Neural cell (in vitro differentiated cells): ENCODE data around the gene HSD17B14. TPM values are rescaled to one million over a fixed set of nuclear protein-coding genes. Genes with fewer than 3 reads are reported as not detected.

Experiments
- H2AFZ ChIP-seq: fragments of 200-600, 300-800 bp; sonication (generic), shearing (Covaris generic); 2 replicates; pipeline ENCODE4 v1.6.0; 2014; ENCODE audit warnings: low read depth, mild to moderate bottlenecking, antibody characterized with exemption, low read length, moderate library complexity
- H3F3A ChIP-seq: fragments of 200-600 bp; shearing (Covaris generic); 2 replicates; pipeline ENCODE4 v1.6.1; 2016; ENCODE audit warnings: mild to moderate bottlenecking, moderate library complexity, mixed read lengths, antibody characterized with exemption, low read length; ENCODE audit not compliant: insufficient read depth, poor library complexity, severe bottlenecking
- H3K27ac ChIP-seq: fragments of 200-600, 300-800 bp; sonication (generic), shearing (Covaris generic); 2 replicates; pipeline ENCODE4 v1.5.1; 2014; ENCODE audit warnings: mild to moderate bottlenecking, low read length, moderate library complexity
- H3K27me3 ChIP-seq: fragments of 300-800, 200-600 bp; sonication (generic), shearing (Covaris generic); 2 replicates; pipeline ENCODE4 v1.6.0; 2014; ENCODE audit warnings: mild to moderate bottlenecking, low read depth, low read length, moderate library complexity; ENCODE audit not compliant: insufficient read depth
- H3K36me3 ChIP-seq: fragments of 300-800, 200-600 bp; sonication (generic), shearing (Covaris generic); 2 replicates; pipeline ENCODE4 v1.5.1; 2014; ENCODE audit warnings: mild to moderate bottlenecking, antibody characterized with exemption, low read length, moderate library complexity; ENCODE audit not compliant: insufficient read depth
- H3K4me2 ChIP-seq: fragments of 300-800, 200-600 bp; sonication (generic), shearing (Covaris generic); 2 replicates; pipeline ENCODE4 v1.6.0; 2014; ENCODE audit warnings: mild to moderate bottlenecking, low read length
- H3K4me3 ChIP-seq: fragments of 300-800, 200-600 bp; sonication (generic), shearing (Covaris generic); 2 replicates; pipeline ENCODE4 v1.5.1; 2014; ENCODE audit warnings: mild to moderate bottlenecking, low read length, moderate library complexity
- H3K79me2 ChIP-seq: fragments of 200-600 bp; shearing (Covaris generic); replicated peaks from 2 replicates; pipeline ENCODE4 v1.6.0; 2014; ENCODE audit warnings: mild to moderate bottlenecking, low read length, moderate library complexity; ENCODE audit not compliant: insufficient read depth
- H3K9ac ChIP-seq: fragments of 300-800, 200-600 bp; sonication (generic), shearing (Covaris generic); 2 replicates; pipeline ENCODE4 v1.6.1; 2016; ENCODE audit warnings: mild to moderate bottlenecking, low read length, mixed read lengths
- H3K9me2 ChIP-seq: fragments of 200-600 bp; shearing (Covaris generic); 2 replicates; pipeline ENCODE4 v1.6.1; 2016; ENCODE audit warnings: mild to moderate bottlenecking, low read length, mixed read lengths; ENCODE audit not compliant: insufficient read depth
- H3K9me3 ChIP-seq: fragments of 200-600, 300-800 bp; sonication (generic), shearing (Covaris generic); 2 replicates; pipeline ENCODE4 v1.6.1; 2016; ENCODE audit warnings: mild to moderate bottlenecking, mixed run types, low read length, moderate library complexity, mixed read lengths
- H4K20me1 ChIP-seq: fragments of 200-600 bp; shearing (Covaris generic); 2 replicates; pipeline ENCODE4 v1.6.1; 2016; ENCODE audit warnings: mild to moderate bottlenecking, mixed run types; ENCODE audit not compliant: insufficient read depth
- EP300 ChIP-seq: fragments of 450-650 bp; conservative IDR thresholded peaks from 2 replicates; pipeline ENCODE4 v1.6.1; 2014; ENCODE audit warnings: antibody characterized with exemption, mild to moderate bottlenecking, moderate library complexity; ENCODE audit not compliant: poor library complexity, severe bottlenecking
- EZH2 ChIP-seq: fragments of 200-600, 300-800 bp; shearing (Covaris generic), sonication (generic); IDR thresholded peaks from 2 replicates; pipeline ENCODE4 v1.6.1; 2014; ENCODE audit warnings: antibody characterized with exemption, low read length, borderline replicate concordance, mild to moderate bottlenecking; ENCODE audit not compliant: insufficient read depth, poor library complexity, severe bottlenecking
- MXI1 ChIP-seq: fragments of 450-650 bp; conservative IDR thresholded peaks from 2 replicates; pipeline ENCODE4 v1.6.1; 2014; ENCODE audit warnings: antibody characterized with exemption, mild to moderate bottlenecking; ENCODE audit not compliant: poor library complexity, severe bottlenecking
- POLR2AphosphoS5 ChIP-seq: IDR thresholded peaks from 2 replicates; pipeline ENCODE4 v1.6.1; 2012
- RAD21 ChIP-seq: fragments of 450-650 bp; conservative IDR thresholded peaks from 2 replicates; pipeline ENCODE4 v1.6.1; 2014; ENCODE audit warnings: antibody characterized with exemption, mild to moderate bottlenecking, moderate library complexity
- REST ChIP-seq: IDR thresholded peaks from 2 replicates; pipeline ENCODE4 v1.6.1; 2012; ENCODE audit warnings: borderline replicate concordance
- SMC3 ChIP-seq: fragments of 450-650 bp; conservative IDR thresholded peaks from 2 replicates; pipeline ENCODE4 v1.6.1; 2014; ENCODE audit warnings: antibody characterized with exemption, mild to moderate bottlenecking, moderate library complexity; ENCODE audit not compliant: poor library complexity
- TAF1 ChIP-seq: IDR thresholded peaks from 2 replicates; pipeline ENCODE4 v1.6.1; 2012; ENCODE audit warnings: low read depth
- polyA plus RNA-seq: library from polyadenylated mRNA; depleted of rRNA; stranded (reverse); fragments of >200 nt; gene quantifications from 2 replicates; pipeline ENCODE4 v1.2.3, GENCODE V29; 2014
- TF ChIP-seq, protein P1 (sequence below): fragments of 450-650 bp; IDR thresholded peaks from 2 replicates; pipeline ENCODE4 v1.5.1; 2014; ENCODE audit warnings: antibody characterized with exemption, mild to moderate bottlenecking, moderate library complexity; ENCODE audit not compliant: poor library complexity, severe bottlenecking

HSD17B14 gene
- polyA plus RNA-seq, 1 donor from 2014 or later = 0.40 TPM

- Histone ChIP-seq H3K9me2 (no peaks in the 10 kb centered on the region), H3K79me2 (no peaks in the 10 kb centered on the region), H3K27ac (no peak overlapping the region), H2AFZ (no peak overlapping the region), H4K20me1 (no peaks in the 10 kb centered on the region), H3K4me3 (no peak overlapping the region), H3K4me2 (no peak overlapping the region), H3K9ac (no peak overlapping the region), H3K27me3 (no peaks in the 10 kb centered on the region), H3F3A (no peaks in the 10 kb centered on the region), H3K9me3 (no peaks in the 10 kb centered on the region), H3K36me3 (no peaks in the 10 kb centered on the region)
- TF ChIP-seq TAF1 (no peak), RAD21 (no peak), POLR2AphosphoS5 (no peak), REST (no peak), EP300 (no peak), MXI1 (no peak), SMC3 (no peak), EZH2 (no peak)
- TF ChIP-seq, protein P1, sequence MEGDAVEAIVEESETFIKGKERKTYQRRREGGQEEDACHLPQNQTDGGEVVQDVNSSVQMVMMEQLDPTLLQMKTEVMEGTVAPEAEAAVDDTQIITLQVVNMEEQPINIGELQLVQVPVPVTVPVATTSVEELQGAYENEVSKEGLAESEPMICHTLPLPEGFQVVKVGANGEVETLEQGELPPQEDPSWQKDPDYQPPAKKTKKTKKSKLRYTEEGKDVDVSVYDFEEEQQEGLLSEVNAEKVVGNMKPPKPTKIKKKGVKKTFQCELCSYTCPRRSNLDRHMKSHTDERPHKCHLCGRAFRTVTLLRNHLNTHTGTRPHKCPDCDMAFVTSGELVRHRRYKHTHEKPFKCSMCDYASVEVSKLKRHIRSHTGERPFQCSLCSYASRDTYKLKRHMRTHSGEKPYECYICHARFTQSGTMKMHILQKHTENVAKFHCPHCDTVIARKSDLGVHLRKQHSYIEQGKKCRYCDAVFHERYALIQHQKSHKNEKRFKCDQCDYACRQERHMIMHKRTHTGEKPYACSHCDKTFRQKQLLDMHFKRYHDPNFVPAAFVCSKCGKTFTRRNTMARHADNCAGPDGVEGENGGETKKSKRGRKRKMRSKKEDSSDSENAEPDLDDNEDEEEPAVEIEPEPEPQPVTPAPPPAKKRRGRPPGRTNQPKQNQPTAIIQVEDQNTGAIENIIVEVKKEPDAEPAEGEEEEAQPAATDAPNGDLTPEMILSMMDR = no peak
These were observed 25.0 kb upstream of the HSD17B14 start for GRCh38 chr19:48861313-48861712.

GRCh38 chr19:48859711-48860572 is 23.7 kb upstream of the HSD17B14 start:
- Histone ChIP-seq H3K4me2 (no peak overlapping the region), H3K4me3 (no peak overlapping the region), H3K9ac (no peak overlapping the region), H3K27me3 (no peaks in the 10 kb centered on the region), H2AFZ (no peak overlapping the region), H3K9me2 (no peaks in the 10 kb centered on the region), H3K9me3 (no peaks in the 10 kb centered on the region), H3K27ac (no peak overlapping the region), H4K20me1 (no peaks in the 10 kb centered on the region), H3K79me2 (no peaks in the 10 kb centered on the region), H3K36me3 (no peaks in the 10 kb centered on the region), H3F3A (no peaks in the 10 kb centered on the region)
- no peak for TF ChIP-seq RAD21
- TF ChIP-seq, protein P1 = no peak
- no peak for TF ChIP-seq TAF1
- TF ChIP-seq POLR2AphosphoS5 = no peak
- TF ChIP-seq EZH2 = no peak
- TF ChIP-seq SMC3 = no peak
- TF ChIP-seq REST = no peak
- TF ChIP-seq EP300 = no peak
